Glutamatergic neuron (in vitro differentiated cells): ENCODE measurements around the gene CD69. TPM values are rescaled to one million over a fixed set of nuclear protein-coding genes. Genes with fewer than 3 reads are reported as not detected.
"Not testable (repeated sequence)": the region's sequence is repeated elsewhere in the genome, so short reads cannot be mapped to it uniquely, and the experiment has no call there.

Experiments
- DNase-seq: peaks from one replicate; pipeline ENCODE4 v3.0.0; 2022
- H3K27ac Mint-ChIP-seq: one replicate; pipeline ENCODE4 v1.8.0; 2020; ENCODE audit warnings: mild to moderate bottlenecking, mixed read lengths, inconsistent platforms; ENCODE audit not compliant: unreplicated experiment
- H3K27me3 Mint-ChIP-seq: one replicate; pipeline ENCODE4 v1.8.0; 2020; ENCODE audit warnings: mild to moderate bottlenecking, moderate library complexity, mixed read lengths, inconsistent platforms; ENCODE audit not compliant: unreplicated experiment
- H3K36me3 Mint-ChIP-seq: one replicate; pipeline ENCODE4 v1.8.0; 2020; ENCODE audit warnings: mild to moderate bottlenecking, mixed read lengths, inconsistent platforms; ENCODE audit not compliant: unreplicated experiment
- H3K4me1 Mint-ChIP-seq: one replicate; pipeline ENCODE4 v1.8.0; 2020; ENCODE audit warnings: mild to moderate bottlenecking, low read depth, mixed read lengths, inconsistent platforms; ENCODE audit not compliant: unreplicated experiment
- H3K4me3 Mint-ChIP-seq: one replicate; pipeline ENCODE4 v1.8.0; 2020; ENCODE audit warnings: mild to moderate bottlenecking, mixed read lengths, inconsistent platforms; ENCODE audit not compliant: unreplicated experiment
- H3K9me3 Mint-ChIP-seq: one replicate; pipeline ENCODE4 v1.8.0; 2020; ENCODE audit warnings: mild to moderate bottlenecking, moderate library complexity, mixed read lengths, inconsistent platforms; ENCODE audit not compliant: unreplicated experiment
- total RNA-seq: library from RNA; stranded (reverse); fragmentation: NEBNext Ultra II Directional; extraction: Animal tissue kit (Norgen Biotek cat#: 25700); gene quantifications from one replicate; pipeline ENCODE4 v1.2.1, GENCODE V29; 2021; ENCODE audit not compliant: unreplicated experiment
- TF ChIP-seq, protein P1 (sequence below): fragments of 200-600 bp; sonication (generic); IDR thresholded peaks from one replicate; pipeline ENCODE4 v1.5.0; 2021; ENCODE audit not compliant: partially characterized antibody, unreplicated experiment

CD69 gene
- total RNA-seq, 1 donor from 2014 or later: not detected

DNA sequence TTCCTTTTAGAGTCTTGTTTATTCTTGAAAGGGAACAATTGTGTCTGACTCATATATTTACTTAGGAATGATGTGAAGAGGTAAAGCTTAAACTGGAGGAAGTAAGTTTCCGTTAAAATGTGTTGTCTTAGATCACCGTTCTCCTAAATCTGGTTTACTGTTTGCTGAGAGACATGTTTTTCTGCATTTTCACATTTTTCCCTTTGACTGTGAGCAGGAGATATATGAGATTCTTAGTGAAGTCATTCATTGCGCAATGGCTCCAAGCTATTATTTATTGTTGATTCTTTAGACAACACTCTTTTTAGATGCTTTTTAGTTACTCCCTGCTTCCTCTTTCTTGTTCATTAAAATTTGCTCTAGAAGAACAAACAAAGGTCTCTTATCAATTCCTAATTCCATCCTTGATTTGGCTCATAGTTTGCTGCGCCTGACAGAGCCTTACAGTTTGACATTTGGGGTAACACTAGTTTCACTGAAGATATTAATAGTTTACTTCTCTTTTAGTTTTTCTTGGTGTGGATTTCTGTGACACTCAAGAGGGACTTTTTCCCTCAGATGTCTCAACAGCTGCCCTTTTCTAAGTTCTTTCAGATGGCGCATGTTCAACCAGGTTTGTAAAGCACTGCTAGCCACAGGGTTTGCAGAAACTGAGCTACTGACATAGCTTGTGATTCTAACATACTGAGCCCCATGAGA lies 39.2 kb downstream of the CD69 start:
- no peaks in the 10 kb centered on the region for H3K36me3 Mint-ChIP-seq
- no peak for DNase-seq
- TF ChIP-seq, protein P1, sequence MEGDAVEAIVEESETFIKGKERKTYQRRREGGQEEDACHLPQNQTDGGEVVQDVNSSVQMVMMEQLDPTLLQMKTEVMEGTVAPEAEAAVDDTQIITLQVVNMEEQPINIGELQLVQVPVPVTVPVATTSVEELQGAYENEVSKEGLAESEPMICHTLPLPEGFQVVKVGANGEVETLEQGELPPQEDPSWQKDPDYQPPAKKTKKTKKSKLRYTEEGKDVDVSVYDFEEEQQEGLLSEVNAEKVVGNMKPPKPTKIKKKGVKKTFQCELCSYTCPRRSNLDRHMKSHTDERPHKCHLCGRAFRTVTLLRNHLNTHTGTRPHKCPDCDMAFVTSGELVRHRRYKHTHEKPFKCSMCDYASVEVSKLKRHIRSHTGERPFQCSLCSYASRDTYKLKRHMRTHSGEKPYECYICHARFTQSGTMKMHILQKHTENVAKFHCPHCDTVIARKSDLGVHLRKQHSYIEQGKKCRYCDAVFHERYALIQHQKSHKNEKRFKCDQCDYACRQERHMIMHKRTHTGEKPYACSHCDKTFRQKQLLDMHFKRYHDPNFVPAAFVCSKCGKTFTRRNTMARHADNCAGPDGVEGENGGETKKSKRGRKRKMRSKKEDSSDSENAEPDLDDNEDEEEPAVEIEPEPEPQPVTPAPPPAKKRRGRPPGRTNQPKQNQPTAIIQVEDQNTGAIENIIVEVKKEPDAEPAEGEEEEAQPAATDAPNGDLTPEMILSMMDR: no peak
- H3K4me1 Mint-ChIP-seq: no peaks in the 10 kb centered on the region
- no peak overlapping the region for H3K27ac Mint-ChIP-seq
- H3K4me3 Mint-ChIP-seq: no peak overlapping the region
- no peaks in the 10 kb centered on the region for H3K27me3 Mint-ChIP-seq
- peaks cover 2% of the 10 kb centered on the region for H3K9me3 Mint-ChIP-seq

DNA sequence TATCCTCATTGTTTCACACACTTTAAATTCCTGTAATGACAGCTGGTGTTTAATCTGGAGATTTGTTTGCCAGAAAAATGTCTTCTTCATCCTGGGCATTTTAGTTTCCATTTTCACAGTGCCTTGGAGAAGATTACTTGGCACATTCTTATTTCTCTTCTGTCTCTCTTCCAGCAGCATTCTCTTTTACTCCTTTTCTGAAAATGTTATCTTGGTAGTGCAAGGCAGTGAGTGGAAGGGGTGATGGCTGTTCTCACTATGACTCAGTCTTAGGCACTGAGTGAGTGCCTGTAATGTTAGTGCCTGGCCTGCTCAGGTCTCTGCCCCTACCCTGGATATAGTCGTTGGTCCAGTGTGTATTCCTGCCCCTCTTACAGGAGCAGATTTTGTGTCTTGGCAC lies 40.9 kb downstream of the CD69 start:
- Mint-ChIP-seq H3K9me3 (peaks cover 2% of the 10 kb centered on the region), H3K27me3 (no peaks in the 10 kb centered on the region), H3K27ac (no peak overlapping the region), H3K4me1 (no peaks in the 10 kb centered on the region), H3K4me3 (no peak overlapping the region), H3K36me3 (no peaks in the 10 kb centered on the region)
- TF ChIP-seq, protein P1: no peak
- DNase-seq: no peak

DNA sequence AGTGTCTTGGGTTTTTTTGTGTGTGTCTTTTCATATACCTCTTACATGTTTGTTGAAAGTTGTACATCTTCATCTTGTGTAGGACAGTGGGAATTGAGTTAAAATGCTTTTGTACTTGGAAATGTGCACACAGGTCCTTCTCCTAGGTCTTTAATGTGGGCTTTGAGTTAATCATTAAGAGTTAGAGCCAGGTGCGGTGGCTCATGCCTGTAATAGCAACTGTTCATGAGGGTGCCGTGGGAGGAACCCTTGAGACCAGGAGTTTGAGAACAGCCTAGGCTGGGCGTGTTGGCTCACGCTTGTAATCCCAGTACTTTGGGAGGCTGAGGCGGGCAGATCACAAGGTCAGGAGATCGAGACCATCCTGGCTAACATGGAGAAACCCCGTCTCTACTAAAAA lies 41.7 kb downstream of the CD69 start:
- H3K4me3 Mint-ChIP-seq: no peak overlapping the region
- no peaks in the 10 kb centered on the region for H3K4me1 Mint-ChIP-seq

DNA sequence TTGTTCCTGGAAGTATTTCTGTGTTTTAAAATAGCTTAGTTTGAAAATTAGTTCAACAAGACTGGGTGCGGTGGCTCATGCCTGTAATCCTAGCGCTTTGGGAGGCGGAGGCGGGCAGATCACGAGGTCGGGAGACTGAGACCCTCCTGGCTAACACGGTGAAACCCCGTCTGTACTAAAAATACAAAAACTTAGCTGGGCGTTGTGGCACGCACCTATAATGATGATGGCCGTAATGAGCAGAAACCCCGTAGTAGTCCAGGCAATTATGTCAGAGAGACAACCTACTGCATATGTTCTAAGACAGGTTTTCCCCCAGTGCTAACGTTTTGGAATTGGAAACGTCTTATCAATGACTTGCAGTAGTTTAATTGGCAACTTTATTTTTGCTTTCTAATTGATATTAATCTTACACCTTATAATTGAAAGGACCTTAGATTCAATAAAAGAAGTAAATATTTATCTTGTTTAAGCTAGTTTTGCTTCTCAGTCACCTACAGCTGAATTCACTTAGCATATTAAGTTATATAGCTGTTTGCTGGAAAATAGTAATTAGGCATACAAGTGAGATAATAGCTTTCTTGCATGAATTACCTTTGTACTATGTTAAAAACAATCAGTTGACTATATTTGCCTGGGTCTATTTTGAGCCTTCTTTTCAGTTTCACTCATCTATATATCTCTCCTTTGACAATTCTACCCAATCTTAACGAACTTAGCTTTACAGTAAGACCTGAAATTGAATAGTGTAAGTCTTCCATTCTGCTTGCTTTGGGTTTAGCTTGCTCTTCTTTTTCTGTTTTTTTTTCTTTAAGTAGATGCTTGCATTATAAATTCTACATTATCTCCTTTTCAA lies 43.4 kb downstream of the CD69 start:
- Mint-ChIP-seq H3K4me3 (no peak overlapping the region), H3K27me3 (no peaks in the 10 kb centered on the region), H3K36me3 (no peaks in the 10 kb centered on the region), H3K27ac (no peak overlapping the region), H3K4me1 (no peaks in the 10 kb centered on the region), H3K9me3 (peaks cover 2% of the 10 kb centered on the region)
- TF ChIP-seq, protein P1: no peak
- no peak for DNase-seq

More for the DNA sequence above, 41.7 kb downstream of the CD69 start:
- TF ChIP-seq, protein P1: no peak
- Mint-ChIP-seq H3K27ac (no peak overlapping the region), H3K27me3 (no peaks in the 10 kb centered on the region), H3K36me3 (no peaks in the 10 kb centered on the region), H3K9me3 (peaks cover 2% of the 10 kb centered on the region)
- no peak for DNase-seq

DNA sequence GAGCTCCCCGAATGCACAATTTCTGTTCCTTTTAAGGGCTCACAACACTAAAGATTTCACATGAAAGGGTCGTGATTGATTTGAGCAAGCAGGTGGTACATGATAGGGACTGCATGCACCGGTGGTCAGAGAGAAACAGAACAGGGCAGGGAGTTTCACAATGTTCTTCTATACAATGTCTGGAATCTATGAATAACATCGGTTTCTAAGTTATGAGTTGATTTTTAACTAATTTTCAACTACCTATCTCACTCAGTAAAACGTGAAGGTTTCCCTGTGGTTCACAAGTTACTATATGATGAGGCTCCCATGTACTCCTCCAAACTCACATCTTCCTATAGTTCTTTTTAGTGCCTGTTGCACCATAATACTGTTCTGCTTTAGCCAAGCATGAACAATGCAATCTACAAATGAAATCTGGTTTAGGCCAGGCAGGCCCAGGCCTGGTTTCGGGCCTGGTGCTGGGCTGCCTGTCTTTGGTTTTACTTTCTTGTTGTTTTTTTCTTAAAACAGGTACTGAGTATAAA lies 47.6 kb downstream of the CD69 start:
- not testable (repeated sequence) for H3K27ac Mint-ChIP-seq, H3K36me3 Mint-ChIP-seq, H3K4me1 Mint-ChIP-seq, H3K4me3 Mint-ChIP-seq, DNase-seq, H3K27me3 Mint-ChIP-seq, H3K9me3 Mint-ChIP-seq
